ENCODE results near the gene MRC2. TPM values are rescaled to one million over a fixed set of nuclear protein-coding genes. Genes with fewer than 3 reads are reported as not detected.

Gene MRC2
- polyA plus RNA-seq, 2 of the 4 experiments (the other 2 are of a cell fraction), result 20.2 to 57.3 TPM

- peaks cover 15% of the 10 kb centered on the region for H3K9me3 ChIP-seq
- no peak for TF ChIP-seq HOXA7 (CRISPR knock-in tag; IDR thresholded peaks at IDR 0.05)
- no peak for TF ChIP-seq HOXB5 (CRISPR knock-in tag; IDR thresholded peaks at IDR 0.05)
- TF ChIP-seq ESRRA (IDR thresholded peaks at IDR 0.05; ENCODE audit: borderline replicate concordance, low read length), result no peak
- no peak for TF ChIP-seq JUN (IDR thresholded peaks at IDR 0.05)
- TF ChIP-seq CTCF (IDR thresholded peaks at IDR 0.05), result no peak
- no peak for TF ChIP-seq JUNB (IDR thresholded peaks at IDR 0.05)
- no peak for TF ChIP-seq MYC (IDR thresholded peaks at IDR 0.05; ENCODE audit: borderline replicate concordance, low read length)
- TF ChIP-seq TFCP2L1 (CRISPR knock-in tag; IDR thresholded peaks at IDR 0.05), result no peak
- no peak for TF ChIP-seq RAD21 (conservative IDR thresholded peaks at IDR 0.05 in 1 of 2, IDR thresholded peaks at IDR 0.05 in 1 of 2)
- TF ChIP-seq NR3C1 (IDR thresholded peaks at IDR 0.05), result no peak
- no peak for TF ChIP-seq NFE2L2 (conservative IDR thresholded peaks at IDR 0.05; ENCODE audit: low read length)
- TF ChIP-seq MAZ (IDR thresholded peaks at IDR 0.05; ENCODE audit: borderline replicate concordance, low read depth, low read length), result no peak
- TF ChIP-seq SMC3 (IDR thresholded peaks at IDR 0.05), result no peak
- H3K4me1 ChIP-seq, result no peaks in the 10 kb centered on the region
- no peak overlapping the region for H3K4me3 ChIP-seq
- WGBS (ENCODE audit: missing lambda C conversion rate), result 82% methylated on average over 6 of the region's 6 CpGs
- ATAC-seq (no peak), DNase-seq (ENCODE audit: low read depth in 1 of 2, low spot score in 1 of 2) (no peak), FAIRE-seq (no peak)
- ChIA-PET CTCF (interaction anchor here (7.5 kb wide), 1 partner anchor 8 kb away, joined by 52 read pairs; no protein-coding TSS in a partner anchor), POLR2A (no interaction called here)
- no peak overlapping the region for H3K4me2 ChIP-seq
- no peak overlapping the region for H3K27ac ChIP-seq
Observed at GRCh38 chr17:62663304-62663703, 35.8 kb downstream of the MRC2 start.

- no peaks in the 10 kb centered on the region for H3K4me1 ChIP-seq
- CTCF ChIA-PET, result interaction anchor here (0.9 kb wide), 1 partner anchor 749 kb away, joined by 4 read pairs; no protein-coding TSS in a partner anchor
- no peak overlapping the region for H3K27ac ChIP-seq
- TF ChIP-seq CTCF (IDR thresholded peaks at IDR 0.05) (no peak), ESRRA (IDR thresholded peaks at IDR 0.05; ENCODE audit: borderline replicate concordance, low read length) (no peak), E2F6 (IDR thresholded peaks at IDR 0.05; ENCODE audit: borderline replicate concordance, low read depth) (no peak)
- ATAC-seq, result no peak
- H3K9me3 ChIP-seq, result peaks cover 15% of the 10 kb centered on the region
- FAIRE-seq, result no peak
- no peak overlapping the region for H3K4me2 ChIP-seq
- WGBS (ENCODE audit: missing lambda C conversion rate), result 83% methylated on average over 13 of the region's 25 CpGs
- DNase-seq (ENCODE audit: low read depth in 1 of 2, low spot score in 1 of 2), result no peak
- no peak overlapping the region for H3K4me3 ChIP-seq
- POLR2A ChIA-PET, result no interaction called here
Observed at GRCh38 chr17:62664336-62665120, 37.1 kb downstream of the MRC2 start.

GRCh38 chr17:62665599-62665998 lies 38.1 kb downstream of the MRC2 start:
- DNase-seq (ENCODE audit: low read depth in 1 of 2, low spot score in 1 of 2) (no peak), ATAC-seq (no peak), FAIRE-seq (no peak)
- CTCF ChIA-PET, result interaction anchor here (0.9 kb wide), 1 partner anchor 748 kb away, joined by 4 read pairs; no protein-coding TSS in a partner anchor
- Histone ChIP-seq H3K9me3 (peaks cover 7% of the 10 kb centered on the region), H3K4me3 (no peak overlapping the region), H3K27ac (no peak overlapping the region), H3K4me1 (no peaks in the 10 kb centered on the region), H3K4me2 (no peak overlapping the region)
- WGBS (ENCODE audit: missing lambda C conversion rate), result 81% methylated on average over 2 of the region's 3 CpGs
- POLR2A ChIA-PET, result no interaction called here
- TF ChIP-seq CHD2 (IDR thresholded peaks at IDR 0.05; ENCODE audit: low read length, partially characterized antibody), result no peak

Measured in A549 (cell line).